Central memory CD4-positive, alpha-beta T cell (primary cell): ENCODE results near the gene DOCK8.
A peak's percentile ranks its signal among the peaks of the same experiment; 100 is the strongest.
"Not testable (repeated sequence)": the region's sequence is repeated elsewhere in the genome, so short reads cannot be mapped to it uniquely, and the experiment has no call there.

ENCODE experiments used
- DNase-seq: peaks from one replicate; pipeline ENCODE4 v3.0.0; 2022

DOCK8 gene

DNA sequence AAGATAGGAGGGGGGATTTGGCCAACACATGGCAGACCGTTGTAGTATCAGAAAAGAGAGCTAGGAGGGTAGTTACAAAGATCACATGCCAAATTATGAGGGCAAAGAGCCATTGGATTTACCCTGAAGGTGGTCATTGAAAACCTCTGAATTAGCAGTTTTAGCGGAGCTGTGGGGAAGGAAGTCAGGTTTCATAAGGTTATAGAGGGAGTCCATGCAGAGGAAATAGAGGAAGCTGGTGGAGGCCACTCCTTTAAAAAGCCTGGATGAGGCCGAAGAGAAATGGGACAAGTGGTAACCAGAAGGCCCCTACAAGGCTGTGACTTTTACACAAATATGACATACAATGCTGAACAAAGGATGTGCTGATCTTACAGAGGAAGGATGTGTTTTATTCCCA, 13.2 kb downstream of the DOCK8 start:
- no peak for DNase-seq

- DNase-seq: no peak
These were observed 14.4 kb downstream of the DOCK8 start for GRCh38 chr9:228929-229695.

- not testable (repeated sequence) for DNase-seq
These were observed 17.0 kb downstream of the DOCK8 start for GRCh38 chr9:231625-232024.

DNA sequence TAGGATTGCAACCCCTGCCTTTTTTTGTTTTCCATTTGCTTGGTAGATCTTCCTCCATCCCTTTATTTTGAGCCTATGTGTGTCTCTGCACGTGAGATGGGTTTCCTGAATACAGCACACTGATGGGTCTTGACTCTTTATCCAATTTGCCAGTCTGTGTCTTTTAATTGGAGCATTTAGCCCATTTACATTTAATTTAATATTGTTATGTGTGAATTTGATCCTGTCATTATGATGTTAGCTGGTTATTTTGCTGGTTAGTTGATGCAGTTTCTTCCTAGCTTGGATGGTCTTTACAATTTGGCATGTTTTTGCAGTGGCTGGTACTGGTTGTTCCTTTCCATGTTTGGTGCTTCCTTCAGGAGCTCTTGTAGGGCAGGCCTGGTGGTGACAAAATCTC, 19.0 kb downstream of the DOCK8 start:
- DNase-seq: not testable (repeated sequence)

DNA sequence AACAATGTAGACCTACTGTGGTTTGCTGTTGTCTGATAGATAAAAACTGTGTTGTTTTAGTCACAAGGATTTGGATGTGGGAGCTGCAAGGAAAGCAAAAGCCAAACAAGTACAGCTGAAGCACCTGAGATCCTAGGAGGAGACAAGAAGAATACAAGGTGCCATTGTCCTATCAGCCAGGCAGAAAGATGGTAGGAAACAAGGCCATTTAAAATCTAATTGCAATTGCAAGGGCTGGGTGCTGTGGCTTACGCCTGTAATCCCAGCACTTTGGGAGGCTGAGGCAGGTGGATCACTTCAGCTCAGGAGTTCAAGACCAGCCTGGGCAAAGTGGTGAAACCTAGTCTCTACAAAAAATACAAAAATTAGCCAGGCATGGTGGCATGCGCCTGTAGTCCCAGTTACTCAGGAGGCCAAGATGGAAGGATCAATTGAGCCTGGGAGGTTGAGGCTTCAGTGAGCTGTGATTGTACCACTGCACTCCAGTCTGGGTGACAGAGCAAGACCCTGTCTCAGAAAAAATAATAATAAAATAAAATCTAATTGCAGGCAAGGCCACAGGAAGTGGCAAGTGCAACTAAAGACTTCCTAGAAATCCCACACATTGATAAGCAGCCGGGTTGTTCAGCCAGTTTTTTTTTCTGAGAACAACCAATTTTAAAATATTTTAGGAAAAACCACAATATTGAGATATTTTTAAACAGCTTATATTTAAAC, 22.6 kb downstream of the DOCK8 start:
- no peak for DNase-seq

DNA sequence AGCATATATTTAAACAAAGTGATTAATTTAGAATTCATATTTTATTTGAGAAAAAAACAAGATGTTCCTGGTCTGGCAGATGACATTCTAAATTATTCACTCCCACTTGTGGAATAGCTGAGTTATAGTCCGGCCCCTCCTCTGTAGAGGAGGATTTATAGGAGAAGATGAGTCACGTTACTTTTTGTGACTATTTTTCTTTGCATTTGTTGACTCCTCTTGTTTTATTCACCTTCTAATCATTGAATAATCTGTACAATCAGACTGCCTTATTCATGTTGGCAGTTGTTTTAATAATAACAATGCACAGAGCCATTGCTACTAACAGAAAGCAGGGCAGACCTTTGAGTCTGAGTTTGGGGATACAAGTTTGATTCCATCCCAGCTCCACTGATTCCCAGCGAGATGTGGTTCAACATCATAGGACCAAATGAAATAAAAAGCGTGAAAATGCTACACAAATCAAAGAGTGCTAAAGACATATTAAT, 23.2 kb downstream of the DOCK8 start:
- no peak for DNase-seq

DNA sequence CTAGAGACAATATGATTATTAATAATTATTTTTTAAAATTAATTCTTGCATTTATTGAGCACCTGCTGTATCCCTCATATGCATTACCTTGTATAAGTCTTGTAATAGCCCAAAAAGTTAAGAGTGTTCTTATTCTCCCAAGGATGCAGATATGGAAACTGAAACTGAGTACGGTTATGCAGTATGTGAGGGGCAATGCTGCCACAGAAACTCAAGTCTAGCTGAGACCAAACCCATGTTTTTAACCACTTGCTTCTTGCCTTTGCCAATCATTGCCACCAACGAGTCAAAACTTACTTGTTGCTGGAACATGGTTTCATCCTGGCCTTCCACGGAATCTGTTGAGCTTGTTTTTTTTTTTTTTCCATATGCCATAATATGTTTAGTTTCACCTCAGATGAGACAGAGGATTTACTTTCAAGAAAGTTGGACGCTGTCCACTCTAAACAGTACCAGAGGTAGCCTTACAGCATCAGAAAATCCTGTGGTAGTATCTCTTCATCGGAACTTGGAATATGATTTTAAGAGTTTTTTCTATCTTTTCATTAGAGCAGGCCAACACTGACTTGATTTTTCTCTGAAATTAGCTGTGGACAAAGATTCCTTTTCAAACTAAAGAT, 27.9 kb downstream of the DOCK8 start:
- DNase-seq: no peak

- DNase-seq: peak; percentile 8
These were observed 33.8 kb downstream of the DOCK8 start for GRCh38 chr9:248278-248961.

GRCh38 chr9:249025-249424, 34.4 kb downstream of the DOCK8 start:
- DNase-seq: peak; percentile 51

- DNase-seq: no peak
These were observed 35.4 kb downstream of the DOCK8 start for GRCh38 chr9:250039-250438.

DNA sequence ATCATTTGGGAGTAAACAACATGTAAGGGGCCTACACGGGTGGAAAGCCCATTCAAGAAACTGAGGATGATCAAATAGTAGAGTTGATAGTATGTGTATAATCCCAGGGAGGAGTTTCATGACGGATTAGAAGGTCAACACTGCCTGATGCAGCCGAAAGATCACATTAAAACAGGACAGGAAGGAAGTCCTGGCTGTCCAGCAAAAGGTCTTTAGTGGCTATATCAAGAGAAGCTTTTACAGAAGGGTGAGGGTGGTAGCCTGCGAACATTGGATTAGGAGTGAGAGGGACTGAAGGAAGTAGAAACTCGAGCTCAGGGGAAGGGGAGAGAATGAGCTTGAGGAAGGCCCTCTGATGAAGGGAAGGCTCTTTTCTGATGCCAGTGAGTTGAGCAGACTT, 36.0 kb downstream of the DOCK8 start:
- DNase-seq: no peak

DNA sequence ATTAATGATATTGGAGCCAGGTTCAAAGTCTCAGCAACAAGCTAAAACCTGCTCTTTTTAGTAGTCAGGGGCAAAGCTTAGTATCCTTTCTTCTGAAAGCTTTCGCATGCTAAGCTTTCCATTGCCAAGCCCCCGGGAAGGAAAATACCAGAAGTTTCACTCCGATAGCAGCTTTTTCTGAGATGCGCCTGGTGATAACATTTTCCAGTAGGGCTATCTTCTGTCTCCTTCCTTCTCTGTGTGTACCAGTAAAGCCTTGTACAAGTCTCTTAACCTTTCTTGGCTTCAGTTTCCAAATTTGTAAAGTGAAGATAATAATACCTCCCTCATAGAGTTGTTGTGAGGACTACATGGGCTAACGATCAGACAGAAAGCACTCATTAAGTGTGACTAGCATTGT, 36.7 kb downstream of the DOCK8 start:
- no peak for DNase-seq

- DNase-seq: no peak
These were observed 38.9 kb downstream of the DOCK8 start for GRCh38 chr9:253539-253938.

DNA sequence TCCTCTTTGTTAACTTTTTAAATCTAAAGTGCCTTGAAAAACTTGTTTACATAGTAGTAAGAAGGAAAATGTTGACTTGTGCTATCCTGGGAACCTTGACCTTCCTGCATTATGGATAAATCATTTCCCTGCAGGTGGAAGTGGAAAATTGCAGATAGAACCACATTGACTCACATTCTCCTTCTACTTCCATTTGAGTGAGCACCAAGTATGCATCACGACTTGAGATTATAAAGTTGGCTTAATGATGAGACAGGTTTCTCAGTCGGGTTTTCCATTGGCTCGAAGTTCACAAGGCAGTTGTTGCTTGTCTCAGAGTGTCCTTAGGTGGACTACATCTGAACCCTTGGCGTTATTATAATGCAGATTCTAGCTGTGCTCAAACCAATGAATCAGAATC, 39.9 kb downstream of the DOCK8 start:
- no peak for DNase-seq

DNA sequence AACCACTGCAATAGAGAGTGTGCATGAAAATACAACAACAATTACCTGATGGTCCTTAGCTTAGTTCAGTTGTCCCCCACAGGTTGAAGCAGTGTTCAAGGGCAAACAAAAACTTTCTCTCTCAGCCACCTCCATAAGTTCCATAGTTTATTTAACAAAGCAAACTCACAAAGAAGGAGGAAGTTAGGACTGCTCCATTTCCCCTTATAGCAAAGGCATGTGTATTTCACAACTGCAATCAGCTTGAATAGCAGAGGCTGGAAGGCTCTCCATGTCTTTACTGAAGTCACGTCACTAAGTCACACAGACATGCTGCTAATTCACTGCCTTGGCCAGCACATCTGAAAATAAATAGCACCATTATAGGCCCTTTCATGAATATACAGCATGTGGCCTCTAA, 43.3 kb downstream of the DOCK8 start:
- DNase-seq: no peak

- DNase-seq: no peak
These were observed 45.0 kb downstream of the DOCK8 start for GRCh38 chr9:259405-260404.

GRCh38 chr9:264231-264630, 49.6 kb downstream of the DOCK8 start:
- DNase-seq: no peak

DNA sequence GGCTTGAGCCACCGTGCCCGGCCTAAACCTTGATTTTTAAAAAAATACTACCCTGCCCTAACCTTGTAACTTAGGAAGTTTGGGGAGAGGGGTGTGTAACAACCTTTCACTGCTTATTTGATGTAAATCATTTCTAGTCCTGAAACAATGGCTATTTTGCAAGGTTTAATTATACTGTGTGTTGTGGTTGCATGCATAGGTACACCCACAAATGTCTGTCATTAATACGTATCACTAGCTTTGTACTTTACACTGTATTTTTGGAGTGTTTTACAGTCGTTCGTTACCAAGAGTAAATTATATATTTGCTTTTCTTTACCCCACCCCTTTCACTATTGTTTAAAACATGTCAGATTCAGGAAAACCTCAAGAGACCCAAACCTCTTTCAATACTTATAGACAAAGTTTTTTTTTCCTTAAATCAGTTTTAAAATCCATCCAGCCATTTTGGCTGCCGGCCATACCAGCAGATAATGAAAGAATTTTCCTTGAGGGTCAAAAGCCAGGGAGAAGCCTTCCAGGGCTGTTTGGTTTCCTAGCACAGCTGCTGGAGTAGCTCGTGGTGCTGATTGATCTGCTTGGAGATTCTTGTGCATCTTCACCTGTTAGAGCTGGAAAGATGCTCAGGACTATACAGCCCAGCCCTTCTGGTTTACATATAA, 50.7 kb downstream of the DOCK8 start:
- DNase-seq: no peak

DNA sequence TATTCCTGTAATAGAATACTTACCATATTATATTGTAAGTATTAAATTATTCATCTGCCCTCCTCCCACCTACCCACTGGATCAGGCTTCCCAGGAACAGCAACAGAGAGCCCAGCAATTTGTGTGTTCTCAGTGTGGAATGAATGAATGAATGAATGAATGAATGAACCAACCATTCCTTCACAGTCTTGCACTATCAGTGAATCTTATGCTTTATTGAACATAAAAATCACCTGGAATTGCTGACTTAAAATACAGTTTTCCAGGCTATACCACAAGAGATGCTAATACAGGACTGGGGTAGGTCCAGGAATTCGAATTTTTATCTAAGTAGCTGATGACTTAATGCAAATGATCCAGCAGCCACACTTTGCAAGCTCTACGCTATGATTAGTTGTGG, 51.6 kb downstream of the DOCK8 start:
- DNase-seq: no peak

DNA sequence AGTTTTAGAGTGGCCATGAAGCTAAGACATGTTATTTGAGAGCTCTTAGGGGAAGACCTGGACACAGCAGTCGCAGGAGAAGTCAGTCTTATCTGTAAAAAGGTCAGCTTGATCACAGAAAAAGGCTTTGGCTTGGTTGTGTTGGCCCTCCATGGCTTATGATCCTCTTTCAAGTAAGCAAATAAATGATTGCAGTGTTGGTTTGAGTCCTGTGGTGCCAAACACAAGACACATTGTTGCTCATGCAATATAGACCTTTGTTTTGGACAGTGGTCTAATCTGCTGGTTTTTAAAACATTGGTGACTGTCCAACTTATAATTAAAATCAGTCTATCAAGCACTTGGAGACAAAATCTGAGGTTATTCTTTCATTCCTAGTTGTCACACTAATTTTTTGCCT, 54.0 kb downstream of the DOCK8 start:
- no peak for DNase-seq

GRCh38 chr9:269081-269711, 54.5 kb downstream of the DOCK8 start:
- no peak for DNase-seq
